GM18861 (cell line): ENCODE measurements around the gene NUTM1.
A peak's percentile ranks its signal among the peaks of the same experiment; 100 is the strongest.
"Not testable (repeated sequence)": the region's sequence is repeated elsewhere in the genome, so short reads cannot be mapped to it uniquely, and the experiment has no call there.

Experiments
- ATAC-seq: cut with Tn5 transposase; IDR thresholded peaks from one replicate; pipeline ENCODE4 v1.9.1; 2021; ENCODE audit not compliant: unreplicated experiment

The NUTM1 gene

GRCh38 chr15:34337557-34338306 is 5.4 kb upstream of the NUTM1 start, which contains the start of gene SLC12A6:
Gene SLC12A6 (minus strand): TSS chr15:34337781. CDS start chr15:34336680, 1,101 bp downstream.
- peak; percentile 59 for ATAC-seq

- ATAC-seq, result no peak
These were observed 4.8 kb upstream of the NUTM1 start for GRCh38 chr15:34338347-34338746.

DNA sequence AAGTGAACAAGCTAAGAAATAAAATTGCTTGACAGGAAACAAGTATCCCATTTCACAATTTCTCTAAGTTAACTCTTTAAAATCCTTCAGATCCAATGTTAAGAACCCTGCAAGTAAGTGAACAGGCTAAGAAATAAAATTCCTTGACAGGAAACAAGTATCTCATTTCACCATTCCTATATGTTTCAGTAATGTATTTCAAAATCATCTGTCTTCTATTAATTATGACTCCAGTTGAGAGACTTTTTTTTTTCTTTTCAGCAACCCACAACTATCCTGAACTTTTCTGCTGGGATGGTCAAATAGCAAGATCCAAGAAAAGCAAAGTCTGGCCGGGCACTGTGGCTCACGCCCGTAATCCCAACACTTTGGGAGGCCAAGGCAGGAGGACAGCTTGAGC is 3.2 kb upstream of the NUTM1 start:
- no peak for ATAC-seq

GRCh38 chr15:34341381-34342212 is 1.5 kb upstream of the NUTM1 start:
- no peak for ATAC-seq

DNA sequence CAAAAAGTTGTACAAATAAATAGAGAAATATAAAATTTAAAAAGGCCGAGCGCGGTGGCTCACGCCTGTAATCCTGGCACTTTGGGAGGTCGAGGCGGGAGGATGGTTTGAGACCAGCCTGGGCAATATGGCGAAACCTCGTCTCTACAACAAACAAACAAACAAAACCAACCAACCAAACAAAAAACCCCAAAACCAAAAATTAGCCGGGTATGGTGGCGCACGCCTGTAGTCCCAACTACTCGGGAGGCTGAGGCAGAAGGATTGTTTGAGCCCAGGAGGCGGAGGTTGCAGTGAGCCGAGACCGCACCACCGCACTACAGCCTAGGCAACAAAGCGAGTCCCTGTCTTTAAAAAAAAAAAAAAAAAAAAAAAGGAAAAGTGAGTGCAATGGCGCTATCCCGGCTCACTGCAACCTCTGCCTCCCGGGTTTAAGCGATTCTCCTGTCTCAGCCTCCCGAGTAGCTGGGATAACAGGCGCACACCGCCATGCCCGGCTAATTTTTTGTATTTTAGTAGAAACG is 840 bp upstream of the NUTM1 start:
- not testable (repeated sequence) for ATAC-seq

DNA sequence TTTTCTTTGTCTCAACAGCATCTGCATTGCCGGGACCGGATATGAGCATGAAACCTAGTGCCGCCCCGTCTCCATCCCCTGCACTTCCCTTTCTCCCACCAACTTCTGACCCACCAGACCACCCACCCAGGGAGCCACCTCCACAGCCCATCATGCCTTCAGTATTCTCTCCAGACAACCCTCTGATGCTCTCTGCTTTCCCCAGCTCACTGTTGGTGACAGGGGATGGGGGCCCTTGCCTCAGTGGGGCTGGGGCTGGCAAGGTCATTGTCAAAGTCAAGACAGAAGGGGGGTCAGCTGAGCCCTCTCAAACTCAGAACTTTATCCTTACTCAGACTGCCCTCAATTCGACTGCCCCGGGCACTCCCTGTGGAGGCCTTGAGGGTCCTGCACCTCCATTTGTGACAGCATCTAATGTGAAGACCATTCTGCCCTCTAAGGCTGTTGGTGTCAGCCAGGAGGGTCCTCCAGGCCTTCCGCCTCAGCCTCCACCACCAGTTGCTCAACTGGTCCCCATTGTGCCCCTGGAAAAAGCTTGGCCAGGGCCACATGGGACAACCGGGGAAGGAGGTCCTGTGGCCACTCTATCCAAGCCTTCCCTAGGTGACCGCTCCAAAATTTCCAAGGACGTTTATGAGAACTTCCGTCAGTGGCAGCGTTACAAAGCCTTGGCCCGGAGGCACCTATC is 5.0 kb downstream of the NUTM1 start:
- no peak for ATAC-seq

- no peak for ATAC-seq
These were observed 5.7 kb downstream of the NUTM1 start for GRCh38 chr15:34348735-34349300.

- no peak for ATAC-seq
These were observed 6.7 kb downstream of the NUTM1 start for GRCh38 chr15:34349769-34350168.

- not testable (repeated sequence) for ATAC-seq
These were observed 9.9 kb downstream of the NUTM1 start for GRCh38 chr15:34352996-34353395.

- ATAC-seq, result no peak
These were observed 10.5 kb downstream of the NUTM1 start for GRCh38 chr15:34353627-34354026.

GRCh38 chr15:34354286-34354685 is 11.2 kb downstream of the NUTM1 start:
- ATAC-seq, result no peak

- no peak for ATAC-seq
These were observed 12.1 kb downstream of the NUTM1 start for GRCh38 chr15:34355241-34355640.

- ATAC-seq, result no peak
These were observed 14.5 kb downstream of the NUTM1 start for GRCh38 chr15:34357653-34358052.

DNA sequence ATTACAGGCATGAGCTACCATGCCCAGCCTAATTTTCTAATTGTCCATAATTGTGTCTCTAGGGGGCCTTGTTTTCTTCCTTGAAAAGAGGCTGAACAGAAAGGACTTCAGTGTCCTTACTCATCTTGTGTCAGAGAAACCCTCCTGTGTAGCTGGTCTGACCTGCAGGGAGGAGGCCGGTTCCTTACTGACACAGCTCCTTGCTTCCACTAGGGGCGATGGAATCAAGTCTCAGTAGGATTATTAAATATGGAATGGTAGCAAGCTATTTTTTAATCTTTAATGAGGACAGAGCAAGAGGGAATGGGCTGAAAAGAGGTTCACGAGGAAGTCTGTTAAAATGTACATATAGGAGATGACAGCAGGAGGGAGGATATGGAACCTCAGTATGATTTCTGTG is 15.3 kb downstream of the NUTM1 start:
- ATAC-seq, result no peak

DNA sequence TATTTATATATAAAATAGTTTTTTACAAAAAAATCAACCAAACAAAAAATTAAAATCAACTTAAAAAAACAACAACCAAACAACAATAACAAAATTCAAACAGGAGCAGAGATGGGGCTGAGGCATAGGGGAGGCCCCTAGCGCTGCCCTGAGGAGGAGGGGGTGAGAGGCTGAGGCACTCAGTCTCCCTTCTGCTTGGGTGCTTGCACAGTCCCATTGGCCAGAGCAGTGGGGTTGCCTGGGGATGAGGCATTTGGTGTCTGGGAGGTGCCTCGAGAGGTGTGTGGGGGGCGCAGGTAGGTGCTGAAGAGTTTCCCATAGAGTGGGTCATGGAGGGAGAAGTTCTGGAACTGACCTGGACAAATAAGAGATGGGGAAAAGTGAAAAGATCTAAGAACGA is 15.8 kb downstream of the NUTM1 start:
- no peak for ATAC-seq

GRCh38 chr15:34359416-34359815 is 16.3 kb downstream of the NUTM1 start:
- no peak for ATAC-seq

DNA sequence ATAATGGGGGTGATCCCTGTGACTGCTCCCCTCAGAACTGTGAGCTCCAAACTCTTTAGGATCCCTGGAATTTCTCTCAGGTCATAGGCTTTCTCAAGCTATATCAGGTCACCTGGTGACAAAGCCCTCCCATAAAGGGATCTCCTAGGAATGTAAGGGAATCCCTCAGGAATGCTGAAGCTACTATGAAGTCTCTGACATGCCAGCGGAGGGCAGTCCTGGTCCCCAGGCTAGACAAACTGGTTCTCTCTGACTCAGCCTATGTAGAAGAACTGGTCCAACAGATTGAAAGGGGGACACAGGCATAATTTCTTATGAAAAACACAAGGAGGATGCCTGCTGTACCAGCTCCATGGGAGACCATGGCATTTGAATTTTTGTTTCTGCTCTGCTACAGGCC is 17.2 kb downstream of the NUTM1 start:
- no peak for ATAC-seq

GRCh38 chr15:34361278-34361677 is 18.2 kb downstream of the NUTM1 start:
- no peak for ATAC-seq

DNA sequence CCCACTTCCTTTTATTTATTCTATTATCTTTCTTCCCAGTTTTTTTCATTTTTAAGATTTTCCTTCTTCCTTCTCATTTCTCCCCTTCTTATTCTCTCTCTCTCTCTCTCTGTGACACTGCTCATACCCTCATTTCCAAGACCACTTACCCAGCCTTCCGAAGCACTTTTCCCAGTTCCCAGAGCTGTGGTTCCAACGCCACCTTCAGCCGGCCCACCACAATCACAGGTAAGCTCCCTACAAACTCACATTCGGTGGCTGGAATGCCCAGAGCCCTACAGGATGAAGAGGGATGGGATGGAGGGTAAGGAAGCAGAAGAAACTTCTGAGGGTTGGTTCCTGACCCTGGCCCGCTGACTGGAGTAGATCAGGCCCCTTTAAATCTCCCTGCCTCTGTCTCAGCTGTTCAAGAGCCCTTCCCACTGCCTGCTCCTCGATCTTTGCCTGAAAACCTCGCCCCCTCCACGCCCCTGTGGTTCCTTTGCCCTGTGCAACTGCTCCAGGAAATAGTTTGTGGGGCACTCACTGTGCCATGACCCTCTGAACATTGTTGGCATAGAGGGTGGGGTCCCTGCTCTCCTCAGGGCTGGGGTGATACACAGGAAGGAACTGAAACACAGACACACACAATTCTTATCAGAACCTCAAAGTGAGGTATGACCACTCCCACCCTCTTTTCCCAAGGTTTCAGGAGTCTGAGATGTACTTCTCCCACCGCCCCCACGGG is 19.1 kb downstream of the NUTM1 start:
- ATAC-seq, result no peak

GRCh38 chr15:34364041-34364440 is 20.9 kb downstream of the NUTM1 start:
- ATAC-seq, result no peak
